HepG2 (cell line): Measurements from ENCODE around the gene AURKA. TPM values are rescaled to one million over a fixed set of nuclear protein-coding genes. Genes with fewer than 3 reads are reported as not detected.

Experiments used
- ATAC-seq: fragments of 200-7000 bp; cut with Tn5 transposase; 3 replicates; pipeline ENCODE4 v1.9.1; 2020; ENCODE audit warnings: mild to moderate bottlenecking, moderate library complexity
- BruUV-seq: library from RNA; stranded (reverse); fragments of 400-500 nt; replicated peaks from 2 replicates; lab custom pipeline; 2021; lab: Mats Ljungman, UMichigan
- CTCF ChIA-PET: fragments of 300-600 bp; formaldehyde crosslinking; extraction: SDS; loops from one replicate; lab custom pipeline; 2021; ENCODE audit warnings: low total read pairs, inconsistent platforms, low intra/inter-chr PET ratio; lab: Yijun Ruan, JAX
- POLR2A ChIA-PET: fragments of 350-600 bp; sonication (Branson Sonifier 250); formaldehyde crosslinking; loops from one replicate; lab custom pipeline; 2020; ENCODE audit warnings: antibody characterized with exemption, inconsistent platforms; lab: Yijun Ruan, JAX
- DNase-seq: peaks from one replicate; pipeline ENCODE4 v3.0.0-alpha.2; 2015; ENCODE audit warnings: low spot score
- FAIRE-seq: peaks from 3 replicates; lab custom pipeline; 2011; peaks lifted over from hg19 to GRCh38; lab: Jason Lieb, UNC
- H2AFZ ChIP-seq: one replicate; pipeline ENCODE4 v1.6.1; 2011; ENCODE audit warnings: low read length, inconsistent platforms
- H3K27ac ChIP-seq: fragments of 300-600 bp; 3 replicates; pipeline ENCODE4 v1.8.0; 2011; ENCODE audit warnings: mixed run types, mild to moderate bottlenecking, mixed read lengths, low read length, inconsistent platforms; ENCODE audit not compliant: insufficient read depth; ENCODE audit errors: extremely low read length
- H3K27me3 ChIP-seq, 2 experiments: fragments of 200-600 bp in 1 of 2; 2 replicates in 1 of 2; 3 replicates in 1 of 2; pipeline versions ENCODE4 v1.6.0 to v1.8.0; 2011; ENCODE audit warnings: low read length in 2 of 2, mild to moderate bottlenecking in 2 of 2, moderate library complexity in 2 of 2, inconsistent platforms in 1 of 2; ENCODE audit not compliant: insufficient read depth in 2 of 2, control insufficient read depth in 1 of 2
- H3K36me3 ChIP-seq, 2 experiments: fragments of 200-600 bp in 1 of 2; replicated peaks in 1 of 2; 2 replicates in 1 of 2; 3 replicates in 1 of 2; pipeline versions ENCODE4 v1.5.1 to v1.8.0; 2011; ENCODE audit warnings: low read length in 2 of 2, inconsistent platforms in 1 of 2; ENCODE audit not compliant: insufficient read depth in 2 of 2, control insufficient read depth in 1 of 2
- H3K4me1 ChIP-seq: 2 replicates; pipeline ENCODE4 v1.5.1; 2012; ENCODE audit warnings: low read length, inconsistent platforms; ENCODE audit not compliant: insufficient read depth
- H3K4me2 ChIP-seq: 2 replicates; pipeline ENCODE4 v1.6.0; 2011; ENCODE audit warnings: low read depth, low read length, inconsistent platforms
- H3K4me3 ChIP-seq, 3 experiments: fragments of 200-600 bp in 1 of 3; sonication (generic), shearing (Covaris generic) in 1 of 3; replicated peaks in 1 of 3; 2 replicates each; pipeline ENCODE4 v1.5.1; 2011 to 2016; ENCODE audit warnings: low read length in 3 of 3, inconsistent platforms in 2 of 3, low read depth in 2 of 3, mild to moderate bottlenecking in 2 of 3, control low read depth in 1 of 3, mixed read lengths in 1 of 3; ENCODE audit not compliant: insufficient read depth in 1 of 3
- H3K79me2 ChIP-seq: one replicate; pipeline ENCODE4 v1.6.1; 2011; ENCODE audit warnings: low read length, inconsistent platforms; ENCODE audit not compliant: insufficient read depth
- H3K9ac ChIP-seq: 2 replicates; pipeline ENCODE4 v1.6.0; 2011; ENCODE audit warnings: mild to moderate bottlenecking, low read depth, low read length, inconsistent platforms; ENCODE audit not compliant: insufficient read depth
- H3K9me3 ChIP-seq: 2 replicates; pipeline ENCODE4 v1.5.1; 2012; ENCODE audit warnings: mild to moderate bottlenecking, low read length
- H4K20me1 ChIP-seq: 2 replicates; pipeline ENCODE4 v1.6.0; 2011; ENCODE audit warnings: inconsistent platforms, mild to moderate bottlenecking, low read length, moderate library complexity; ENCODE audit not compliant: insufficient read depth
- FOXJ3 ChIP-seq: sonication (generic); formaldehyde crosslinking; IDR thresholded peaks from 2 replicates; pipeline ENCODE4 v1.4.0; 2020; ENCODE audit warnings: missing genetic modification reagents, mild to moderate bottlenecking, borderline replicate concordance
- MED13 ChIP-seq: sonication (generic); formaldehyde crosslinking; IDR thresholded peaks from 2 replicates; pipeline ENCODE4 v1.5.0; 2020; ENCODE audit warnings: missing genetic modification reagents
- NFE2 ChIP-seq: sonication (generic); formaldehyde crosslinking; IDR thresholded peaks from 2 replicates; pipeline ENCODE4 v1.4.0; 2020; ENCODE audit warnings: missing genetic modification reagents
- NFE2L2 ChIP-seq: fragments of 150-350 bp; IDR thresholded peaks from 2 replicates; pipeline ENCODE4 v1.6.1; 2014; ENCODE audit warnings: low read length
- WIZ ChIP-seq: sonication (generic); formaldehyde crosslinking; IDR thresholded peaks from 2 replicates; pipeline ENCODE4 v1.5.1; 2020; ENCODE audit warnings: mild to moderate bottlenecking, missing genetic modification reagents
- ZNF564 ChIP-seq: sonication (generic); formaldehyde crosslinking; IDR thresholded peaks from 2 replicates; pipeline ENCODE4 v1.8.1; 2023; ENCODE audit warnings: mild to moderate bottlenecking, missing genetic modification reagents
- WGBS: methylation state at CpG from one replicate; pipeline ENCODE4 v1.1.6; 2017; ENCODE audit warnings: low lambda C conversion rate; 5-methylcytosine and 5-hydroxymethylcytosine counted together
- in situ Hi-C: cut with HindIII; loops from 2 replicates; pipeline ENCODE4 v1.10.0; 2017; ENCODE audit warnings: low pct_unique_long_range_greater_than_20kb; ENCODE audit not compliant: extremely low pct_ligation_motif_present
- intact Hi-C: fragments of 100-400 bp; cut with micrococcal nuclease; formaldehyde crosslinking; loops from one replicate; pipeline ENCODE4 v1.10.0; 2022; ENCODE audit not compliant: unreplicated experiment
- polyA plus RNA-seq, 8 experiments: library from polyadenylated mRNA; depleted of rRNA in 3 of 8; stranded (reverse) in 7 of 8; unstranded in 1 of 8; fragments of >200 nt; fragmentation: Illumina TruSeq in 4 of 8; extraction: Trizol in 4 of 8; gene quantifications; 2 replicates each; pipeline versions ENCODE4 v1.2.1 to v1.2.3, GENCODE V29; 2011 to 2016; ENCODE audit warnings: low read depth in 4 of 8, missing spikeins in 1 of 8, mixed read lengths in 1 of 8; ENCODE audit not compliant: insufficient read depth in 1 of 8
- total RNA-seq, 5 experiments: library from RNA; depleted of rRNA; stranded (reverse); fragments of >200 nt; fragmentation: Illumina TruSeq; extraction: Trizol; gene quantifications; 2 replicates each; pipeline ENCODE4 v1.2.3, GENCODE V29; 2016; ENCODE audit warnings: low read depth in 1 of 5
- TF ChIP-seq, protein P1 (sequence below): sonication (generic); formaldehyde crosslinking; IDR thresholded peaks from 2 replicates; pipeline ENCODE4 v1.4.0; 2020; ENCODE audit warnings: missing genetic modification reagents, mild to moderate bottlenecking, borderline replicate concordance
- TF ChIP-seq, protein P2 (sequence below): sonication (generic); formaldehyde crosslinking; IDR thresholded peaks from 2 replicates; pipeline ENCODE4 v1.4.0; 2020; ENCODE audit warnings: missing genetic modification reagents, borderline replicate concordance
- TF ChIP-seq, protein P3 (sequence below): sonication (generic); formaldehyde crosslinking; IDR thresholded peaks from 2 replicates; pipeline ENCODE4 v1.4.0; 2020; ENCODE audit warnings: missing genetic modification reagents
- TF ChIP-seq, protein P4 (sequence below): IDR thresholded peaks from 2 replicates; pipeline ENCODE4 v1.4.0; 2020; ENCODE audit warnings: mild to moderate bottlenecking, missing genetic modification reagents
- TF ChIP-seq, protein P5 (sequence below): sonication (generic); formaldehyde crosslinking; IDR thresholded peaks from 2 replicates; pipeline ENCODE4 v1.4.0; 2020; ENCODE audit warnings: mild to moderate bottlenecking, missing genetic modification reagents

The AURKA gene
- total and polyA plus RNA-seq, 2 of the 13 experiments (the other 11 are each of a cell fraction or from before 2014, with no cell fraction given), result 96.4 to 224 TPM

DNA sequence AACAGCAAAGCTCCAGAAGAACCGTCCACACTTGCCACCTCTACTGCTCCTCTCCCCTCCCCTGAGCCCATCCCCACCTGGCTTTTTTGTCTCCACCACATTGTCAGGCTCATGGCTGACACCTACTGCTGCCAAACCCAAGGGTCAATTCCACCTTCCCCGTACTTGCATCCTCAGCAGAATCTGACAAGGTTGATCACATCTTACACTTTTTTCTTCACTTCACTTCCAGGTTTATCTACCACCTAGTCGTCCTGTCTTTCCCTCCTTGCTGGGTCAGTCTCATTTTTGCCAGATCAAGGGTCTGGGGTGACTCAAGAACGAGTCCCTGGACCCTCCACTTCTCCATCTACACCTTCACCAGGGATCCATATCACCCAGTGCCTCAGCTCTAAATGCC lies 3.1 kb downstream of the AURKA start (continued):
- TF ChIP-seq, protein P1, sequence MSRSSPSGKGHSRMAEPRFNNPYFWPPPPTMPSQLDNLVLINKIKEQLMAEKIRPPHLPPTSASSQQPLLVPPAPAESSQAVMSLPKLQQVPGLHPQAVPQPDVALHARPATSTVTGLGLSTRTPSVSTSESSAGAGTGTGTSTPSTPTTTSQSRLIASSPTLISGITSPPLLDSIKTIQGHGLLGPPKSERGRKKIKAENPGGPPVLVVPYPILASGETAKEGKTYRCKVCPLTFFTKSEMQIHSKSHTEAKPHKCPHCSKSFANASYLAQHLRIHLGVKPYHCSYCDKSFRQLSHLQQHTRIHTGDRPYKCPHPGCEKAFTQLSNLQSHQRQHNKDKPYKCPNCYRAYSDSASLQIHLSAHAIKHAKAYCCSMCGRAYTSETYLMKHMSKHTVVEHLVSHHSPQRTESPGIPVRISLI (CRISPR knock-in tag), result no peak

DNA sequence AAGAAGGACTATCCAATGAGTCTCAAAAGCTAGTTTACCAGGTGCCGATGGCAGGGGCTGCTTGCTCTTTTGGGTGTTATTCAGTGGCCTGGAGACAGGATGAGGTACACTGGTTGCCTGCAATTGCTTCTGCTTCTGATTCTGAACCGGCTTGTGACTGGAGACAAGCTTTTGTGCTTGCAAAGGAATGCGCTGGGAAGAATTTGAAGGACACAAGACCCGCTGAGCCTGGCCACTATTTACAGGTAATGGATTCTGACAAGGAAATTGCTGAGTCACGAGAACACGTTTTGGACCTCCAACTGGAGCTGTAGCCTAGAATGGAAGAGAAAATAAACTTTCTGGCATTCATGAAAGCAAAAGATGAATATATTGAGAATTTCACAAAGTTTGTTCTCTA lies 5.8 kb downstream of the AURKA start:
- H3K9ac ChIP-seq, result no peak overlapping the region
- intact Hi-C loops, result no loop called here
- DNase-seq (peak; percentile 39), ATAC-seq (no peak; the same call in 2 of the 3 replicates), FAIRE-seq (no peak)
- H3K4me3 ChIP-seq, result no peak overlapping the region
- no peak overlapping the region for H2AFZ ChIP-seq
- ChIA-PET POLR2A (no interaction called here), CTCF (no interaction called here)
- no peak overlapping the region for H3K4me2 ChIP-seq
- 87% methylated on average over 6 of the region's 6 CpGs for WGBS
- in situ Hi-C loops, result no loop called here
- H3K9me3 ChIP-seq, result no peaks in the 10 kb centered on the region
- peaks cover 27 to 74% of the 10 kb centered on the region in 2 experiments for H3K36me3 ChIP-seq
- H3K27ac ChIP-seq, result peak overlapping the region; percentile 15
- H3K27me3 ChIP-seq, result no peaks in the 10 kb centered on the region; a peak in 1 of 5 replicates
- H3K4me1 ChIP-seq, result peaks cover 63% of the 10 kb centered on the region
- no peaks in the 10 kb centered on the region for H4K20me1 ChIP-seq
- peaks cover 81% of the 10 kb centered on the region for H3K79me2 ChIP-seq
- BruUV-seq, result no TSS peak
- TF ChIP-seq, protein P2, sequence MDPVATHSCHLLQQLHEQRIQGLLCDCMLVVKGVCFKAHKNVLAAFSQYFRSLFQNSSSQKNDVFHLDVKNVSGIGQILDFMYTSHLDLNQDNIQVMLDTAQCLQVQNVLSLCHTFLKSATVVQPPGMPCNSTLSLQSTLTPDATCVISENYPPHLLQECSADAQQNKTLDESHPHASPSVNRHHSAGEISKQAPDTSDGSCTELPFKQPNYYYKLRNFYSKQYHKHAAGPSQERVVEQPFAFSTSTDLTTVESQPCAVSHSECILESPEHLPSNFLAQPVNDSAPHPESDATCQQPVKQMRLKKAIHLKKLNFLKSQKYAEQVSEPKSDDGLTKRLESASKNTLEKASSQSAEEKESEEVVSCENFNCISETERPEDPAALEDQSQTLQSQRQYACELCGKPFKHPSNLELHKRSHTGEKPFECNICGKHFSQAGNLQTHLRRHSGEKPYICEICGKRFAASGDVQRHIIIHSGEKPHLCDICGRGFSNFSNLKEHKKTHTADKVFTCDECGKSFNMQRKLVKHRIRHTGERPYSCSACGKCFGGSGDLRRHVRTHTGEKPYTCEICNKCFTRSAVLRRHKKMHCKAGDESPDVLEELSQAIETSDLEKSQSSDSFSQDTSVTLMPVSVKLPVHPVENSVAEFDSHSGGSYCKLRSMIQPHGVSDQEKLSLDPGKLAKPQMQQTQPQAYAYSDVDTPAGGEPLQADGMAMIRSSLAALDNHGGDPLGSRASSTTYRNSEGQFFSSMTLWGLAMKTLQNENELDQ, result no peak
- TF ChIP-seq NFE2 (CRISPR knock-in tag), result peak; percentile 35; the same call in 1 of the 2 replicates
- TF ChIP-seq, protein P3, sequence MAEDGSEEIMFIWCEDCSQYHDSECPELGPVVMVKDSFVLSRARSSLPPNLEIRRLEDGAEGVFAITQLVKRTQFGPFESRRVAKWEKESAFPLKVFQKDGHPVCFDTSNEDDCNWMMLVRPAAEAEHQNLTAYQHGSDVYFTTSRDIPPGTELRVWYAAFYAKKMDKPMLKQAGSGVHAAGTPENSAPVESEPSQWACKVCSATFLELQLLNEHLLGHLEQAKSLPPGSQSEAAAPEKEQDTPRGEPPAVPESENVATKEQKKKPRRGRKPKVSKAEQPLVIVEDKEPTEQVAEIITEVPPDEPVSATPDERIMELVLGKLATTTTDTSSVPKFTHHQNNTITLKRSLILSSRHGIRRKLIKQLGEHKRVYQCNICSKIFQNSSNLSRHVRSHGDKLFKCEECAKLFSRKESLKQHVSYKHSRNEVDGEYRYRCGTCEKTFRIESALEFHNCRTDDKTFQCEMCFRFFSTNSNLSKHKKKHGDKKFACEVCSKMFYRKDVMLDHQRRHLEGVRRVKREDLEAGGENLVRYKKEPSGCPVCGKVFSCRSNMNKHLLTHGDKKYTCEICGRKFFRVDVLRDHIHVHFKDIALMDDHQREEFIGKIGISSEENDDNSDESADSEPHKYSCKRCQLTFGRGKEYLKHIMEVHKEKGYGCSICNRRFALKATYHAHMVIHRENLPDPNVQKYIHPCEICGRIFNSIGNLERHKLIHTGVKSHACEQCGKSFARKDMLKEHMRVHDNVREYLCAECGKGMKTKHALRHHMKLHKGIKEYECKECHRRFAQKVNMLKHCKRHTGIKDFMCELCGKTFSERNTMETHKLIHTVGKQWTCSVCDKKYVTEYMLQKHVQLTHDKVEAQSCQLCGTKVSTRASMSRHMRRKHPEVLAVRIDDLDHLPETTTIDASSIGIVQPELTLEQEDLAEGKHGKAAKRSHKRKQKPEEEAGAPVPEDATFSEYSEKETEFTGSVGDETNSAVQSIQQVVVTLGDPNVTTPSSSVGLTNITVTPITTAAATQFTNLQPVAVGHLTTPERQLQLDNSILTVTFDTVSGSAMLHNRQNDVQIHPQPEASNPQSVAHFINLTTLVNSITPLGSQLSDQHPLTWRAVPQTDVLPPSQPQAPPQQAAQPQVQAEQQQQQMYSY, result no peak
- no peak for TF ChIP-seq MED13 (CRISPR knock-in tag)
- TF ChIP-seq ZNF564 (CRISPR knock-in tag), result no peak
- TF ChIP-seq WIZ (CRISPR knock-in tag), result no peak
- peak; percentile 97 for TF ChIP-seq NFE2L2
- TF ChIP-seq, protein P4, sequence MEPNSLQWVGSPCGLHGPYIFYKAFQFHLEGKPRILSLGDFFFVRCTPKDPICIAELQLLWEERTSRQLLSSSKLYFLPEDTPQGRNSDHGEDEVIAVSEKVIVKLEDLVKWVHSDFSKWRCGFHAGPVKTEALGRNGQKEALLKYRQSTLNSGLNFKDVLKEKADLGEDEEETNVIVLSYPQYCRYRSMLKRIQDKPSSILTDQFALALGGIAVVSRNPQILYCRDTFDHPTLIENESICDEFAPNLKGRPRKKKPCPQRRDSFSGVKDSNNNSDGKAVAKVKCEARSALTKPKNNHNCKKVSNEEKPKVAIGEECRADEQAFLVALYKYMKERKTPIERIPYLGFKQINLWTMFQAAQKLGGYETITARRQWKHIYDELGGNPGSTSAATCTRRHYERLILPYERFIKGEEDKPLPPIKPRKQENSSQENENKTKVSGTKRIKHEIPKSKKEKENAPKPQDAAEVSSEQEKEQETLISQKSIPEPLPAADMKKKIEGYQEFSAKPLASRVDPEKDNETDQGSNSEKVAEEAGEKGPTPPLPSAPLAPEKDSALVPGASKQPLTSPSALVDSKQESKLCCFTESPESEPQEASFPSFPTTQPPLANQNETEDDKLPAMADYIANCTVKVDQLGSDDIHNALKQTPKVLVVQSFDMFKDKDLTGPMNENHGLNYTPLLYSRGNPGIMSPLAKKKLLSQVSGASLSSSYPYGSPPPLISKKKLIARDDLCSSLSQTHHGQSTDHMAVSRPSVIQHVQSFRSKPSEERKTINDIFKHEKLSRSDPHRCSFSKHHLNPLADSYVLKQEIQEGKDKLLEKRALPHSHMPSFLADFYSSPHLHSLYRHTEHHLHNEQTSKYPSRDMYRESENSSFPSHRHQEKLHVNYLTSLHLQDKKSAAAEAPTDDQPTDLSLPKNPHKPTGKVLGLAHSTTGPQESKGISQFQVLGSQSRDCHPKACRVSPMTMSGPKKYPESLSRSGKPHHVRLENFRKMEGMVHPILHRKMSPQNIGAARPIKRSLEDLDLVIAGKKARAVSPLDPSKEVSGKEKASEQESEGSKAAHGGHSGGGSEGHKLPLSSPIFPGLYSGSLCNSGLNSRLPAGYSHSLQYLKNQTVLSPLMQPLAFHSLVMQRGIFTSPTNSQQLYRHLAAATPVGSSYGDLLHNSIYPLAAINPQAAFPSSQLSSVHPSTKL (CRISPR knock-in tag), result 0 out of 2 replicates have a peak, but pooled peaks have one; percentile 15
- TF ChIP-seq, protein P5, sequence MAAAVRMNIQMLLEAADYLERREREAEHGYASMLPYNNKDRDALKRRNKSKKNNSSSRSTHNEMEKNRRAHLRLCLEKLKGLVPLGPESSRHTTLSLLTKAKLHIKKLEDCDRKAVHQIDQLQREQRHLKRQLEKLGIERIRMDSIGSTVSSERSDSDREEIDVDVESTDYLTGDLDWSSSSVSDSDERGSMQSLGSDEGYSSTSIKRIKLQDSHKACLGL (CRISPR knock-in tag), result no peak
- no peak for TF ChIP-seq FOXJ3 (CRISPR knock-in tag)
